NB4 (cell line): ENCODE results near the gene HLCS.

Experiments used
- DNase-seq: peaks from one replicate; pipeline ENCODE4 v3.0.0; 2010; ENCODE audit warnings: low read depth
- H3K4me3 ChIP-seq: one replicate; pipeline ENCODE4 v1.5.1; 2011; ENCODE audit warnings: mild to moderate bottlenecking, low read depth, low read length, moderate library complexity
- MYC ChIP-seq: IDR thresholded peaks from 2 replicates; pipeline ENCODE4 v1.6.1; 2011; ENCODE audit warnings: low read depth, low read length
- POLR2A ChIP-seq: IDR thresholded peaks from 2 replicates; pipeline ENCODE4 v1.6.1; 2011; ENCODE audit warnings: mild to moderate bottlenecking; ENCODE audit not compliant: insufficient read length; ENCODE audit errors: extremely low read depth
- TF ChIP-seq, protein P1 (sequence below): IDR thresholded peaks from one replicate; pipeline ENCODE4 v1.5.1; 2012; ENCODE audit warnings: low read depth, low read length
- TF ChIP-seq, protein P2 (sequence below): IDR thresholded peaks from 2 replicates; pipeline ENCODE4 v1.6.1; 2011; ENCODE audit warnings: low read depth, low read length

HLCS gene

DNA sequence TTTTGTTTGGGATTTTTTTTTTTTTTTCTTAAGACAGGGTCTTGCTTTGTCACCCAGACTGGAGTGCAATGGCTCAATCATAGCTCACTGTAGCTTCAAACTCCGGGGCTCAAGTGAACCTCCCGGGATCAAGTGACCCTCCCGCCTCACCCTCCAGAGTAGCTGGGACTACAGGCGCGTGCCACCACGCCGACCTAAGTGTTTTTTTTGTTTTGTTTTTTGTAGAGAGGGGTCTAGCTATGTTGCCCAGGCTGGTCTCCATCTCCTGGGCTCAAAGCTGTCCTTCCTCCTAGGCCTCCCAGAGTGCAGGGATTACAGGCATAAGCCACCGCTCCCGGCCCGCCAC lies 776 bp downstream of the HLCS start:
- DNase-seq: no peak
- TF ChIP-seq, protein P1, sequence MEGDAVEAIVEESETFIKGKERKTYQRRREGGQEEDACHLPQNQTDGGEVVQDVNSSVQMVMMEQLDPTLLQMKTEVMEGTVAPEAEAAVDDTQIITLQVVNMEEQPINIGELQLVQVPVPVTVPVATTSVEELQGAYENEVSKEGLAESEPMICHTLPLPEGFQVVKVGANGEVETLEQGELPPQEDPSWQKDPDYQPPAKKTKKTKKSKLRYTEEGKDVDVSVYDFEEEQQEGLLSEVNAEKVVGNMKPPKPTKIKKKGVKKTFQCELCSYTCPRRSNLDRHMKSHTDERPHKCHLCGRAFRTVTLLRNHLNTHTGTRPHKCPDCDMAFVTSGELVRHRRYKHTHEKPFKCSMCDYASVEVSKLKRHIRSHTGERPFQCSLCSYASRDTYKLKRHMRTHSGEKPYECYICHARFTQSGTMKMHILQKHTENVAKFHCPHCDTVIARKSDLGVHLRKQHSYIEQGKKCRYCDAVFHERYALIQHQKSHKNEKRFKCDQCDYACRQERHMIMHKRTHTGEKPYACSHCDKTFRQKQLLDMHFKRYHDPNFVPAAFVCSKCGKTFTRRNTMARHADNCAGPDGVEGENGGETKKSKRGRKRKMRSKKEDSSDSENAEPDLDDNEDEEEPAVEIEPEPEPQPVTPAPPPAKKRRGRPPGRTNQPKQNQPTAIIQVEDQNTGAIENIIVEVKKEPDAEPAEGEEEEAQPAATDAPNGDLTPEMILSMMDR: no peak
- TF ChIP-seq POLR2A (no peak), MYC (no peak)
- TF ChIP-seq, protein P2, sequence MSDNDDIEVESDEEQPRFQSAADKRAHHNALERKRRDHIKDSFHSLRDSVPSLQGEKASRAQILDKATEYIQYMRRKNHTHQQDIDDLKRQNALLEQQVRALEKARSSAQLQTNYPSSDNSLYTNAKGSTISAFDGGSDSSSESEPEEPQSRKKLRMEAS: no peak
- H3K4me3 ChIP-seq: peak overlapping the region; percentile 66

DNA sequence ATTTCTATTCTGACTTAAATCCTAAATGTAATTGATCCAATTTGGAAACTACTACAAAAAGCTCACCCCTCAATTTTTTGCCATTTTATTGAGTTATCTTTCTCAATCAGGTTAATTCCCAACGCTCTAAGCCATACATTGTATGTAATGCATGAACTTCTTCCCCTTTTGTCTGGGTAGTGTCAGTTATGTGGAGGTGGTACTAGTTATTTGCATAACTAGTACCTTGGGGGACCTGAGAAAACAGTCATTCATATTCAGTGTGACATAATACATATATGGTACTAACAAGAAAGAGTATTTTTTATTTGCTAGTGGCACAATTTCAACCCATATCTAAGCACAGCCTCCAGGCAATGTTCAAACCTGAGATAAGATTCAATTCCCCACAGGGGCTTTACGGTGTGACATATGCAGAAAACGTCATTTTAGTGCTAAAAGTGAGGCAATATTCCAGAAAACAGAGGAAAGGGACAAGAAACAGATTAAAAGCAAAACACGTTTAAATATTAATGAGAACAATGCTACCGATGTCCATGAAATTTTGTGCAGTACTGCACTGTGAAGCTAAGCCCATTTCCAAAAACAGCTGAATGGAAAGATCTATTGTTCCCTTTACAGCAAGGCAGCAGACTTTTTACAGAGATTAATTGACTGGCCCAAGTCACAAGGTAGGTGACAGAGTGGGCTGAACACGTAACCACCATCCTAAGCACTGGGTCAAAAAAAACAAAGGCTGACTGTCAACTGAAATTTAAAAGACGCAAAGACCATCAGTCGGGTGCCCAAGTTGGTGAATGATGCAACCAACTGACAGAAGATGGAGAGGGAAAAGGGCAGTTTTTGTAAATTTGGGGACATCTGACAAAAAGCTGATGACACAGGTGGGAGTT lies 1.4 kb downstream of the HLCS start:
- TF ChIP-seq MYC: no peak
- TF ChIP-seq, protein P2: no peak
- no peak for TF ChIP-seq POLR2A
- TF ChIP-seq, protein P1: no peak
- peak overlapping the region; percentile 66 for H3K4me3 ChIP-seq
- DNase-seq: peak; percentile 27

DNA sequence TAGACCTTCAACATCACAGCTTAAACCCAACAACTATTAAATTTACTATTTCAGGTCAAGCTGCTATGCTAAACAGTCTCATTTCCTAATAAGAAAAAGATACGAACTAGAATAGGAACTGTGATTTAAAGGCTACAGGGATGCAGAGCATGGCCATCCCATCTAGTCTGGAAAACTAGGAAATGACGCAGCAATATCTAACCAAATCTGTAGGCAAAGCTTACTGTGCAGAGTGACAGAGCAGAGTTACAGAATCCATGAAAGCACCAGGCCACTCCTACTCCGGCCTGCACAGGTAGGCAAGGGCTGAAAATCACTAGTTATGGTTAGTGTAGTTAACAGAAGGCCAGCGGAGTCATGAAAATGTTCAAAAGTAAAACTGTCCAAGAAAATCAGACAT lies 2.1 kb downstream of the HLCS start:
- DNase-seq: no peak
- TF ChIP-seq POLR2A: no peak
- TF ChIP-seq, protein P2: no peak
- TF ChIP-seq MYC: no peak
- TF ChIP-seq, protein P1: no peak

DNA sequence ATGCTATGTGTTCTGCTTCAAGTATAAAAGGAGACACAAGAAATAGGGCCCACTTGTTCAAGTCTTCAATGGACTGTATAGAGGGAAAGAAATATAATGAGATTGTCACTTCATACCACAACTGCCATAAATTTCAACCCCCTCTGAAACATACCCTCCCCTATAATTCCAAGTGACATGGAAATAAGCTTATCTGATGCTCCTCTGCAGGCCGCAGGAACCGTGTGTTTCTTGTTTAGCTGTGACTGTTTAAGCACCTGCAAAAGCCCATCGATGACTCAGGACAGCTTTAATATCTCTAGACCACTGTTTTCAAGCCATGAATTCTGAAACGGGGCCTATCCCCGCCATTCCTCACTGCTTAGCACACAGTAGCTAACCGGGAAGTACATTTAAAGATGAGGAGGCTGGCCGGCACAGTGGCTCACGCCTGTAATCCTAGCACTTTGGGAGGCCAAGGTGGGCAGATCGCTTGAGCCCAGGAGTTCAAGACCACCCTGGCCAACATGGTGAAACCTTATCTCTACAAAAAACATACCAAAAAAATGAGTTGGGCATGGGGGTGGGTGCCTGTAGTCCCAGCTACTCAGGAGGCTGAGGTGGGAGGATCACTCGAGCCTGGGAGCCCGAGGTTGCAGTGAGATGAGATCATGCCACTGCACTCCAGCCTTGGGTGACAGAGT lies 4.2 kb downstream of the HLCS start:
- no peak for DNase-seq
- no peak overlapping the region for H3K4me3 ChIP-seq
- TF ChIP-seq MYC (no peak), POLR2A (no peak)
- TF ChIP-seq, protein P2: no peak
- TF ChIP-seq, protein P1: no peak

More for the DNA sequence above, 2.1 kb downstream of the HLCS start:
- no peak overlapping the region for H3K4me3 ChIP-seq

DNA sequence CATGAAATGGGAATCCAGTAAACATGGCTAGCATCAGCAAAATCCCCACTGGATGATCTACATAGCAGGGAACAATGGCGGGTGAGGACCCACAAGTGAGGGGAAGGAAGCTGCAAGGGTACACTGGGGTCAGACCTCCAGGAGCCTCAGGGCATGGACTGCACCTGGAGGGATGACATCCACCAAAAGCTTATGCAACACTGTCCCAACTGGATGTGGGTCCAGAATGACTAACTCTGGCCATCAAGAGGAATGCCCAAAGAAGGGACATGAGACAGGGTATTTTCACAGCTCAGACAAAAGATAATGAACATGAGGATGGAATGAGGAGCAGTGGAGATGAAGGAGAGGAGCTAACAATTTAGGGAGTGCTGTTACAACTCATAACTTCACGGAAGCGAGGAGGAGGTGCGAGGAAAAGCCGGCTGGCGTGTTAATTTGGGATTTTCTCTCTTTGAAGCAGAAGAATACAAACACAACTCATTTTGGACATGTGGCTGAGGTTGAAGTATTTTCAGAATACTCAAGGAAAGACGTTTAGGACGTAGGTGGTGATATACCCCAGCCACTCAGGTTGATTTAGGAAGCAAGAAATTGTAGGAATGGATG lies 5.7 kb downstream of the HLCS start:
- TF ChIP-seq, protein P2: no peak
- TF ChIP-seq, protein P1: no peak
- TF ChIP-seq POLR2A (no peak), MYC (no peak)
- H3K4me3 ChIP-seq: no peak overlapping the region
- DNase-seq: no peak
